Endodermal cell (in vitro differentiated cells): ENCODE data around the gene LDLRAD2. TPM values are rescaled to one million over a fixed set of nuclear protein-coding genes. Genes with fewer than 3 reads are reported as not detected.

ENCODE experiments used
- DNase-seq: peaks from one replicate; pipeline ENCODE4 v3.0.0-alpha.2; 2017
- H3K27ac ChIP-seq: 2 replicates; pipeline ENCODE4 v1.5.1; 2013; ENCODE audit warnings: mild to moderate bottlenecking, low read depth, low read length, moderate library complexity
- H3K27me3 ChIP-seq: 2 replicates; pipeline ENCODE4 v1.6.1; 2013; ENCODE audit warnings: mild to moderate bottlenecking, low read length, moderate library complexity; ENCODE audit not compliant: insufficient read depth, control insufficient read depth, poor library complexity, severe bottlenecking
- H3K36me3 ChIP-seq: 2 replicates; pipeline ENCODE4 v1.7.0; 2013; ENCODE audit warnings: mild to moderate bottlenecking, low read length, moderate library complexity; ENCODE audit not compliant: control insufficient read depth, insufficient read depth
- H3K4me1 ChIP-seq: one replicate; pipeline ENCODE4 v1.7.0; 2013; ENCODE audit warnings: low read length; ENCODE audit not compliant: control insufficient read depth, insufficient read depth
- H3K4me3 ChIP-seq: 2 replicates; pipeline ENCODE4 v1.5.1; 2013; ENCODE audit warnings: mild to moderate bottlenecking, low read length, moderate library complexity
- H3K9ac ChIP-seq: 2 replicates; pipeline ENCODE4 v1.6.1; 2013; ENCODE audit warnings: mild to moderate bottlenecking, low read length, moderate library complexity; ENCODE audit not compliant: poor library complexity, severe bottlenecking; ENCODE audit errors: extremely low read depth
- H3K9me3 ChIP-seq: 2 replicates; pipeline ENCODE4 v1.6.1; 2013; ENCODE audit warnings: mild to moderate bottlenecking, low read length, moderate library complexity; ENCODE audit not compliant: control insufficient read depth
- H3K27ac Mint-ChIP-seq: 2 replicates; pipeline ENCODE4 v1.8.0; 2020; ENCODE audit warnings: mixed read lengths
- H3K27me3 Mint-ChIP-seq: 2 replicates; pipeline ENCODE4 v1.8.0; 2021; ENCODE audit warnings: mild to moderate bottlenecking, mixed read lengths; ENCODE audit not compliant: insufficient read depth
- H3K36me3 Mint-ChIP-seq: 2 replicates; pipeline ENCODE4 v1.8.0; 2020; ENCODE audit warnings: low read depth, mixed read lengths
- H3K4me1 Mint-ChIP-seq: 2 replicates; pipeline ENCODE4 v1.8.0; 2020; ENCODE audit warnings: mixed read lengths
- H3K4me3 Mint-ChIP-seq: 2 replicates; pipeline ENCODE4 v1.8.0; 2020; ENCODE audit warnings: mild to moderate bottlenecking, moderate library complexity, mixed read lengths
- H3K9me3 Mint-ChIP-seq: 2 replicates; pipeline ENCODE4 v1.8.0; 2020; ENCODE audit warnings: mild to moderate bottlenecking, mixed read lengths
- WGBS, 2 experiments: methylation state at CpG; one replicate each; pipeline versions ENCODE4 v1.1.5 to v1.1.7; 2013; ENCODE audit warnings: missing lambda C conversion rate in 2 of 2, mixed read lengths in 1 of 2; ENCODE audit not compliant: insufficient coverage in 1 of 2, insufficient read length in 1 of 2; 5-methylcytosine and 5-hydroxymethylcytosine counted together
- total RNA-seq, 2 donors: library from RNA; stranded (reverse); fragmentation: NEBNext Ultra II Directional in 1 of 2; extraction: Animal tissue kit (Norgen Biotek cat#: 25700) in 1 of 2; gene quantifications; 2 replicates in 1 of 2; 3 replicates in 1 of 2; pipeline ENCODE4 v1.2.1, GENCODE V29; 2021
- TF ChIP-seq, protein P1 (sequence below): fragments of 200-600 bp; sonication (generic); conservative IDR thresholded peaks from 2 replicates; pipeline ENCODE4 v1.5.0; 2021; ENCODE audit warnings: antibody characterized with exemption, mild to moderate bottlenecking

The LDLRAD2 gene
- total RNA-seq, 2 donors from 2014 or later: 0.58 to 0.88 TPM

- 71% methylated on average over 1 of the region's 2 CpGs; no CpG with 5 or more reads in 1 of the 2 experiments for WGBS, 2 experiments
- H3K27me3 ChIP-seq: no peaks in the 10 kb centered on the region
- TF ChIP-seq, protein P1, sequence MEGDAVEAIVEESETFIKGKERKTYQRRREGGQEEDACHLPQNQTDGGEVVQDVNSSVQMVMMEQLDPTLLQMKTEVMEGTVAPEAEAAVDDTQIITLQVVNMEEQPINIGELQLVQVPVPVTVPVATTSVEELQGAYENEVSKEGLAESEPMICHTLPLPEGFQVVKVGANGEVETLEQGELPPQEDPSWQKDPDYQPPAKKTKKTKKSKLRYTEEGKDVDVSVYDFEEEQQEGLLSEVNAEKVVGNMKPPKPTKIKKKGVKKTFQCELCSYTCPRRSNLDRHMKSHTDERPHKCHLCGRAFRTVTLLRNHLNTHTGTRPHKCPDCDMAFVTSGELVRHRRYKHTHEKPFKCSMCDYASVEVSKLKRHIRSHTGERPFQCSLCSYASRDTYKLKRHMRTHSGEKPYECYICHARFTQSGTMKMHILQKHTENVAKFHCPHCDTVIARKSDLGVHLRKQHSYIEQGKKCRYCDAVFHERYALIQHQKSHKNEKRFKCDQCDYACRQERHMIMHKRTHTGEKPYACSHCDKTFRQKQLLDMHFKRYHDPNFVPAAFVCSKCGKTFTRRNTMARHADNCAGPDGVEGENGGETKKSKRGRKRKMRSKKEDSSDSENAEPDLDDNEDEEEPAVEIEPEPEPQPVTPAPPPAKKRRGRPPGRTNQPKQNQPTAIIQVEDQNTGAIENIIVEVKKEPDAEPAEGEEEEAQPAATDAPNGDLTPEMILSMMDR: no peak
- DNase-seq: peak; percentile 63
- no peak overlapping the region for H3K4me3 Mint-ChIP-seq
- H3K27ac ChIP-seq: no peak overlapping the region
- H3K9me3 ChIP-seq: no peaks in the 10 kb centered on the region
- H3K9me3 Mint-ChIP-seq: no peaks in the 10 kb centered on the region
- no peaks in the 10 kb centered on the region for H3K4me1 Mint-ChIP-seq
- no peak overlapping the region for H3K4me3 ChIP-seq
- no peaks in the 10 kb centered on the region for H3K36me3 Mint-ChIP-seq
- no peaks in the 10 kb centered on the region for H3K27me3 Mint-ChIP-seq
- H3K4me1 ChIP-seq: no peaks in the 10 kb centered on the region
- no peak overlapping the region for H3K9ac ChIP-seq
- H3K27ac Mint-ChIP-seq: no peak overlapping the region
- H3K36me3 ChIP-seq: no peaks in the 10 kb centered on the region
Measured at GRCh38 chr1:21804536-21804935, 7.5 kb upstream of the LDLRAD2 start.

- Histone ChIP-seq H3K27ac (no peak overlapping the region), H3K9me3 (no peaks in the 10 kb centered on the region), H3K36me3 (peaks cover 4% of the 10 kb centered on the region), H3K9ac (no peak overlapping the region), H3K4me3 (no peak overlapping the region), H3K27me3 (no peaks in the 10 kb centered on the region), H3K4me1 (no peaks in the 10 kb centered on the region)
- WGBS, 2 experiments: 63 to 94% methylated on average over 1 to 3 of the region's 3 CpGs
- no peak for DNase-seq
- Mint-ChIP-seq H3K9me3 (no peaks in the 10 kb centered on the region), H3K27me3 (peaks cover 9% of the 10 kb centered on the region), H3K4me1 (peaks cover under 1% of the 10 kb centered on the region), H3K36me3 (peaks cover 1% of the 10 kb centered on the region), H3K27ac (no peak overlapping the region), H3K4me3 (peak overlapping the region; percentile 59)
- TF ChIP-seq, protein P1: no peak
Measured at GRCh38 chr1:21813542-21813941, 1.5 kb downstream of the LDLRAD2 start.

- Histone ChIP-seq H3K9me3 (no peaks in the 10 kb centered on the region), H3K9ac (peak overlapping the region; percentile 44), H3K27ac (no peak overlapping the region), H3K4me1 (no peaks in the 10 kb centered on the region), H3K4me3 (peak overlapping the region; percentile 71), H3K36me3 (peaks cover 4% of the 10 kb centered on the region), H3K27me3 (no peaks in the 10 kb centered on the region)
- H3K4me1 Mint-ChIP-seq: peaks cover 2% of the 10 kb centered on the region
- H3K4me3 Mint-ChIP-seq: peak overlapping the region; percentile 59
- no peaks in the 10 kb centered on the region for H3K9me3 Mint-ChIP-seq
- TF ChIP-seq, protein P1: peak; percentile 98
- H3K27me3 Mint-ChIP-seq: peaks cover 9% of the 10 kb centered on the region
- peak; percentile 91 for DNase-seq
- no peak overlapping the region for H3K27ac Mint-ChIP-seq
- H3K36me3 Mint-ChIP-seq: peaks cover 2% of the 10 kb centered on the region
- 14 to 18% methylated on average over 25 to 65 of the region's 65 CpGs for WGBS, 2 experiments
Measured at GRCh38 chr1:21814241-21814918, 2.3 kb downstream of the LDLRAD2 start.
